ENCODE measurements around the gene DFFB. TPM values are rescaled to one million over a fixed set of nuclear protein-coding genes. Genes with fewer than 3 reads are reported as not detected.

The DFFB gene
- total RNA-seq, 1 experiment from 2014 or later = 4.8 TPM

GRCh38 chr1:3890389-3891328 lies 33.4 kb downstream of the DFFB start:
- Mint-ChIP-seq H3K4me3 (ENCODE audit: unreplicated experiment) (no peak overlapping the region), H3K36me3 (ENCODE audit: insufficient read depth, unreplicated experiment) (peaks cover 44% of the 10 kb centered on the region), H3K9me3 (ENCODE audit: unreplicated experiment) (no peaks in the 10 kb centered on the region), H3K27me3 (ENCODE audit: insufficient read depth, unreplicated experiment) (no peaks in the 10 kb centered on the region), H3K27ac (ENCODE audit: low read depth, unreplicated experiment) (no peak overlapping the region), H3K4me1 (ENCODE audit: insufficient read depth, unreplicated experiment) (no peaks in the 10 kb centered on the region)
- no TSS peak for BruUV-seq (replicated peaks)
- ChIA-PET CTCF (no interaction called here), POLR2A (no interaction called here)
- no peak for DNase-seq (ENCODE audit: unreplicated experiment)
- intact Hi-C loops (cut with micrococcal nuclease) = no loop called here
- TF ChIP-seq CTCF (IDR thresholded peaks at IDR 0.05; ENCODE audit: unreplicated experiment) = no peak

- BruUV-seq (replicated peaks) = no TSS peak
- ChIA-PET POLR2A (no interaction called here), CTCF (no interaction called here)
- Mint-ChIP-seq H3K4me1 (ENCODE audit: insufficient read depth, unreplicated experiment) (no peaks in the 10 kb centered on the region), H3K9me3 (ENCODE audit: unreplicated experiment) (no peaks in the 10 kb centered on the region), H3K27me3 (ENCODE audit: insufficient read depth, unreplicated experiment) (no peaks in the 10 kb centered on the region), H3K4me3 (ENCODE audit: unreplicated experiment) (no peak overlapping the region), H3K36me3 (ENCODE audit: insufficient read depth, unreplicated experiment) (peaks cover 38% of the 10 kb centered on the region), H3K27ac (ENCODE audit: low read depth, unreplicated experiment) (no peak overlapping the region)
- intact Hi-C loops (cut with micrococcal nuclease) = no loop called here
- DNase-seq (ENCODE audit: unreplicated experiment) = no peak
- TF ChIP-seq CTCF (IDR thresholded peaks at IDR 0.05; ENCODE audit: unreplicated experiment) = no peak
These were observed 34.1 kb downstream of the DFFB start for GRCh38 chr1:3891329-3891865.

- peaks cover 34% of the 10 kb centered on the region for H3K36me3 Mint-ChIP-seq (ENCODE audit: insufficient read depth, unreplicated experiment)
- TF ChIP-seq CTCF (IDR thresholded peaks at IDR 0.05; ENCODE audit: unreplicated experiment) = no peak
These were observed 35.5 kb downstream of the DFFB start for GRCh38 chr1:3892748-3893147.

GRCh38 chr1:3893190-3893589 lies 35.9 kb downstream of the DFFB start:
- ChIA-PET POLR2A (no interaction called here), CTCF (no interaction called here)
- peak overlapping the region; percentile 35 for H3K27ac Mint-ChIP-seq (ENCODE audit: low read depth, unreplicated experiment)
- no peak for DNase-seq (ENCODE audit: unreplicated experiment)
- intact Hi-C loops (cut with micrococcal nuclease) = no loop called here
- H3K27me3 Mint-ChIP-seq (ENCODE audit: insufficient read depth, unreplicated experiment) = no peaks in the 10 kb centered on the region
- peaks cover 6% of the 10 kb centered on the region for H3K4me1 Mint-ChIP-seq (ENCODE audit: insufficient read depth, unreplicated experiment)
- peaks cover 29% of the 10 kb centered on the region for H3K36me3 Mint-ChIP-seq (ENCODE audit: insufficient read depth, unreplicated experiment)
- H3K9me3 Mint-ChIP-seq (ENCODE audit: unreplicated experiment) = peaks cover 8% of the 10 kb centered on the region
- no peak for TF ChIP-seq CTCF (IDR thresholded peaks at IDR 0.05; ENCODE audit: unreplicated experiment)
- no TSS peak for BruUV-seq (replicated peaks)
- H3K4me3 Mint-ChIP-seq (ENCODE audit: unreplicated experiment) = no peak overlapping the region

More at GRCh38 chr1:3892748-3893147, 35.5 kb downstream of the DFFB start:
- no TSS peak for BruUV-seq (replicated peaks)
- H3K9me3 Mint-ChIP-seq (ENCODE audit: unreplicated experiment) = peaks cover 8% of the 10 kb centered on the region
- peaks cover 6% of the 10 kb centered on the region for H3K4me1 Mint-ChIP-seq (ENCODE audit: insufficient read depth, unreplicated experiment)
- ChIA-PET POLR2A (no interaction called here), CTCF (no interaction called here)
- no peak for DNase-seq (ENCODE audit: unreplicated experiment)
- no peaks in the 10 kb centered on the region for H3K27me3 Mint-ChIP-seq (ENCODE audit: insufficient read depth, unreplicated experiment)
- no peak overlapping the region for H3K4me3 Mint-ChIP-seq (ENCODE audit: unreplicated experiment)
- peak overlapping the region; percentile 35 for H3K27ac Mint-ChIP-seq (ENCODE audit: low read depth, unreplicated experiment)
- intact Hi-C loops (cut with micrococcal nuclease) = no loop called here

All from MCF 10A (cell line).